K562 treated with DMSO at 1 percent for 48 hours (cell line): ENCODE measurements around the gene OR5K2. TPM values are rescaled to one million over a fixed set of nuclear protein-coding genes. Genes with fewer than 3 reads are reported as not detected.

ENCODE experiments used
- total RNA-seq: library from RNA; unstranded; fragments of 300-600 nt; gene quantifications from 2 replicates; pipeline ENCODE4 v1.2.3, GENCODE V29; 2022; ENCODE audit warnings: low replicate concordance; ENCODE audit errors: extremely low read depth

The OR5K2 gene
- total RNA-seq = not detected in 2 replicates

DNA sequence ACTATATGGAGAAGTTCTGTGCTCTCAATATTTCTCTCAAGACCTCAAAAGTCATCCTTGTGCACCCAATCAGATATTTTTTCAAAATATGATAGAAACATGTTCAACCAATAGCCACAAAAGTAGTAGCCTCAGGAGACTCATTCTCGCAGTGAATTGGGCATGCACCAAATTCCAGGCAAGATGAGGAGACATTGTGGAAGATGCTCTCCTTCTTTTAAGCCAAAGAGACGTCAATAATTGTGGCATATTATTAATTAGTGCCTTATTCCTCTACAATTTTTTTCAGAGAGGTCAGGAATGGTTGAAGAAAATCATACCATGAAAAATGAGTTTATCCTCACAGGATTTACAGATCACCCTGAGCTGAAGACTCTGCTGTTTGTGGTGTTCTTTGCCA, at the start of gene OR5K2:
Gene OR5K2 (plus strand): TSS at position 301 of the 400 bp plus-strand sequence. CDS start 0 bp downstream, at position 301.

DNA sequence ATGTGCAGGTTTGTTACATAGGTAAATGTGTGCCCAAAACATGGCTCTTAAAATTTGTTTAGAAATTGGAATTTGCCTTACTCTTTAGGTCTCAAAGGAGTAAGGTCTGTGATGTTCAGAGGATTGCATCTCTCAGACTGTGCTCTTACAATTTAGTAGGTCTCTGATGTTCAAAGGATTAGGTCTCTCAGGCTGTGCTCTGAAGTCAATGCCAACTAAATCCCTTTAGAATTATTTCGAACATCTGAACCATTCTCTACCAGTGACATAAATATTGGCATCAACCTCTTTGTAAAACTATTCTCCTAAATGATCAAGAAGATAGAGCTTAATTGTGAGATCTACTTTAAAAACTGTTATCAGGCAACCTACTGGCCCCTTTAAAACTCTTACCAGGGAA, 34.6 kb upstream of the OR5K2 start, which contains the start of gene OR5K1:
Gene OR5K1 (plus strand): TSS at position 301 of the 400 bp plus-strand sequence. CDS start 6,376 bp downstream, outside the sequence.

DNA sequence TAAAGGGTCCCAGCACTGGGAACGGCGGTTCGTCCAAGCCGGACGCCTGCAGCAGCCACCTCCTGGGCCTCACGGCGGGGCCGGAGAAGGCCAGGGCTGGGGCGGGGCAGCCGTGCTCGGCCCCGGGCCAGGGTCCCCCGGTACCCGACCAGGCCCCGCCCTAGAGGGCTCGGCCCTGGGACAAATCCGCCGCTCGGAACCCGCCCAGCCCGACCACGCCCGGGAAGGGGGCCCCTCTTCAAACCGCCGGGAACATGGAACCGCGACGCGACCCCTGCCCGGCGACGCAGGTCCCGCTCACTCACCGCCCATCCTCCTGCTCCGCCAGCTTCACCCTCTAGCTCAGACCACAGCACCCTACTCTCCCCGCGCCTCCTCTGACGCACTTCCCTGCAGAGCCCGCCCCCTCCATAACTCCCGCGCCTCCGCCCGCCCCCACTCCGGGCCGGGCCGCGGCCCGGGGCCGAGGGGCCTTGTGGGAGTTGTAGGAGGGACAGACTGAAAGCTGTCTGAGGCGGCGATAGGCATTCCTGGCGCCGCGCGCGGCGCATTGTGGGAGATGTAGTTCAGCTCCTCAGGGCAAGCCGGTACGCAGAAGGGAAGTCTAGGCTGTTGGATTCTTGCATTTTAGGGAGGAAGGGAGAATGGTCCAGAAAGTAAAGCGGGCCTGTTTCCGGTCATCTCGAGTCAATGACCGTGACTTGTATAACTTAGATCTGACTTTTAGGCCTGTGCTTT, 25.2 kb downstream of the OR5K2 start, which contains the start of gene CLDND1:
Gene CLDND1 (minus strand): TSS at position 359 of the 738 bp plus-strand sequence. CDS start 1,478 bp downstream, outside the sequence.

DNA sequence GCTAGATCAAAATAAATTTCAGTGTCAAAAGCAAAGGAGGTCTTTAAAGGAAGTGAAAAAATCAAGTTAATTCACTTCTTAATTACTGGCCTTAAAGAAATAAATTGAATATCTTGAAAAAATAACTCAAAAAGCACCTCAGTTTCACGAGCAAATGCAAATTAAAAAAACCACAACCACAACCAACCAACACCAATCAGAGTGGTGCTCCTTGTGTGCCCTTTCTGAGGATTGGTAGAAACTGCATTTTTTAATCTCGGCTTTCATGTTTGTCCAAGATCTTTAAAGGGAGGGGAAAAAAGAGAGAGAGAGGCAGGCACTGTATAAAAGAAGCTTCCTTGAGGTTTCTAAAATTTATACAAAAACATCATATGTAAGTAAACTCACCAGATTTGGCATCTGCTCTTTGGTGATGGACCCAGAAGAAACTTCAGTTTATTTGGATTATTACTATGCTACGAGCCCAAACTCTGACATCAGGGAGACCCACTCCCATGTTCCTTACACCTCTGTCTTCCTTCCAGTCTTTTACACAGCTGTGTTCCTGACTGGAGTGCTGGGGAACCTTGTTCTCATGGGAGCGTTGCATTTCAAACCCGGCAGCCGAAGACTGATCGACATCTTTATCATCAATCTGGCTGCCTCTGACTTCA, 34.3 kb downstream of the OR5K2 start, which contains the start of gene GPR15:
Gene GPR15 (plus strand): TSS at position 357 of the 653 bp plus-strand sequence. CDS start 56 bp downstream, at position 413.

Other genes starting within 250 kb of the OR5K2 start
- gene OR5H6, start 233.4 kb upstream of the OR5K2 start, total RNA-seq = not detected in 2 replicates
- not detected in 2 replicates for gene OR5H2, start 215.2 kb upstream of the OR5K2 start, total RNA-seq
- not detected in 2 replicates for gene OR5K4, start 143.8 kb upstream of the OR5K2 start, total RNA-seq
- gene OR5K3, start 107.0 kb upstream of the OR5K2 start, total RNA-seq = not detected in 2 replicates
- not detected in 2 replicates for gene OR5K1, start 34.5 kb upstream of the OR5K2 start, total RNA-seq
- not detected in 2 replicates for gene CLDND1, start 25.2 kb downstream of the OR5K2 start, total RNA-seq
- not detected in 2 replicates for gene GPR15, start 34.3 kb downstream of the OR5K2 start, total RNA-seq
- not detected in 2 replicates for gene CPOX, start 95.9 kb downstream of the OR5K2 start, total RNA-seq